ENCODE measurements around the gene ZNF598. TPM values are rescaled to one million over a fixed set of nuclear protein-coding genes. Genes with fewer than 3 reads are reported as not detected.

ZNF598 gene
- total and polyA plus RNA-seq, 2 experiments from 2014 or later: 8.5 to 48.6 TPM

- peaks cover 39% of the 10 kb centered on the region for H3K79me2 ChIP-seq (replicated peaks; ENCODE audit: insufficient read depth)
- Mint-ChIP-seq H3K4me1 (peaks cover 30% of the 10 kb centered on the region), H3K36me3 (ENCODE audit: low read depth) (peaks cover 41% of the 10 kb centered on the region), H3K9me3 (peaks cover 8% of the 10 kb centered on the region; the same call in 2 of the 3 replicates), H3K27me3 (ENCODE audit: insufficient read depth, low read depth, poor library complexity) (peaks cover 50% of the 10 kb centered on the region), H3K27ac (peak overlapping the region; percentile 97), H3K4me3 (peak overlapping the region; percentile 91)
- H2AFZ ChIP-seq: no peak overlapping the region
- H3K36me3 ChIP-seq (ENCODE audit: insufficient read depth): peaks cover 25% of the 10 kb centered on the region
- peaks cover 35% of the 10 kb centered on the region; the same call in 1 of the 2 replicates for H3K4me1 ChIP-seq (ENCODE audit: insufficient read depth)
- peaks cover 23% of the 10 kb centered on the region for H4K20me1 ChIP-seq (replicated peaks; ENCODE audit: insufficient read depth)
- ATAC-seq (no peak), DNase-seq (ENCODE audit: low spot score) (no peak)
- peaks cover 34% of the 10 kb centered on the region for H3F3A ChIP-seq (replicated peaks; ENCODE audit: low read depth)
- no peaks in the 10 kb centered on the region for H3K9me2 ChIP-seq (ENCODE audit: insufficient read depth)
- H3K27me3 ChIP-seq (ENCODE audit: insufficient read depth): no peaks in the 10 kb centered on the region
- peak overlapping the region; percentile 100 for H3K4me3 ChIP-seq
- TF ChIP-seq EZH2 (IDR thresholded peaks at IDR 0.05; ENCODE audit: low read depth, unreplicated experiment) (no peak), ZNF331 (CRISPR knock-in tag; IDR thresholded peaks at IDR 0.05; ENCODE audit: low read depth) (no peak), ZNF462 (CRISPR knock-in tag; IDR thresholded peaks at IDR 0.05) (no peak), ETS1 (IDR thresholded peaks at IDR 0.05) (no peak), JUNB (IDR thresholded peaks at IDR 0.05; ENCODE audit: unreplicated experiment) (no peak), CTCF (conservative IDR thresholded peaks at IDR 0.05; ENCODE audit: low read depth in 2 of 2) (no peak), ZNF114 (CRISPR knock-in tag; IDR thresholded peaks at IDR 0.05) (no peak), REST (IDR thresholded peaks at IDR 0.05; ENCODE audit: unreplicated experiment) (no peak), NANOG (IDR thresholded peaks at IDR 0.05; ENCODE audit: borderline replicate concordance) (no peak), POLR2AphosphoS5 (IDR thresholded peaks at IDR 0.05; ENCODE audit: low read depth) (no peak), CREB1 (CRISPR knock-in tag; IDR thresholded peaks at IDR 0.05; ENCODE audit: low read depth) (no peak), STAT1 (IDR thresholded peaks at IDR 0.05; ENCODE audit: unreplicated experiment) (no peak), EZH2phosphoT487 (IDR thresholded peaks at IDR 0.05; ENCODE audit: unreplicated experiment) (no peak)
- 0 out of 2 replicates have a peak overlapping the region, but pooled peaks have one; percentile 57 for H3K27ac ChIP-seq (ENCODE audit: low read depth)
- peak overlapping the region; percentile 98 for H3K4me2 ChIP-seq
These were observed 44.1 kb downstream of the ZNF598 start for GRCh38 chr16:1965396-1966001.

Measured in GM23338 (cell line).